ENCODE data around the gene CHRM1.

DNA sequence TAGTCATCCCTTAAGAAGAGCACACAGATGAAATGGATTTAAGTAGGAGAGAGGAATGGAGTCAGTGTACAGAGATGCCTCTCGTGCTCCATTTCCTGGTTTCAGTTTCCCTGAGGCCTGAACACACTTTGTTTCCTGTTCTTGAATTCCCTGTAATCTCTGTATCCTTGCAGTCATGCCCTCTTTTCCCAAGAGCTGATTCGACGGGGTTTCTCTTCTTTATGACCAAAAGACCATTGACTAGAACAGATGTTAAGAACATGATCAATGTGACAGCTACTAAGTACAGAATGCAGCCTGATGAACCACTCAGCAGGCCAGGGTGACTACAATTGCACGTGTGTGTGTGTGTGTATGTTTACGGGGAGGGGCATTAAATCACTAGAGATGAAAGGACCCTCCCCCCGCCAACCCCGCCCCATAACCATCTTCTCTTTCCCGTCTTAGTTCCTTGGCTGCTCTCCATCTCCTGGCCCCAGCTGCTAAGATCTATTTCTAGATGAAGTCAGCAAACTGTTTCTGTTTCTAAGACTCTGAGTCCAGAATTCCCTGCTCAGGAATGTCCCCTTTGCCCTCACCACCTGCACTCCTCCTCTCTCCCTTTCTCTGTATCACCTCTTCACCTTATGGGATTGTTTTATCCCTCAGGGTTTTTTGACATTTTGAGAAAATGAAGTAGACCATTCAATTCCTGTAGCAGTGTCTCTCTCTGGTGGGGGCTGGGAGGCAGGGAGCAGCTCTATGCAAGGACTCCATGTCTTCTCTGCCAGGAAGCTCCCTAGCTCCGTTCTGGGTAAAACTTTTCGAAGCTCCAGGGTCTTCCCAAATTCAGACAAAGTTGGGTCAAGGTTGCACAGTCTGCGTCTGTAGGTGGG, 37.6 kb upstream of the CHRM1 start:
- TF ChIP-seq POLR2A (IDR thresholded peaks at IDR 0.05; ENCODE audit: low read depth, low read length): no peak
- no peak for TF ChIP-seq POLR2AphosphoS5 (IDR thresholded peaks at IDR 0.05; ENCODE audit: low read depth, low read length)

Data from GM12892 (cell line).